Karpas-422 (cell line): Measurements from ENCODE around the gene ZNF292. TPM values are rescaled to one million over a fixed set of nuclear protein-coding genes. Genes with fewer than 3 reads are reported as not detected.
"Not testable (repeated sequence)": the region's sequence is repeated elsewhere in the genome, so short reads cannot be mapped to it uniquely, and the experiment has no call there.

ENCODE experiments used
- DNase-seq: peaks from one replicate; pipeline ENCODE4 v3.0.0-alpha.2; 2015
- H2AFZ ChIP-seq: fragments of 200-600 bp; sonication (generic); 2 replicates; pipeline ENCODE4 v1.6.1; 2014; ENCODE audit warnings: antibody characterized with exemption, low read length, mixed read lengths
- H3K27ac ChIP-seq: fragments of 200-600 bp; sonication (generic); 2 replicates; pipeline ENCODE4 v1.5.1; 2014; ENCODE audit warnings: mild to moderate bottlenecking, low read length, moderate library complexity
- H3K27me3 ChIP-seq: fragments of 200-600 bp; sonication (generic); 2 replicates; pipeline ENCODE4 v1.6.1; 2014; ENCODE audit warnings: low read length, mixed read lengths
- H3K36me3 ChIP-seq: fragments of 200-600 bp; sonication (generic); 2 replicates; pipeline ENCODE4 v1.6.1; 2014; ENCODE audit warnings: low read length, mixed read lengths; ENCODE audit not compliant: insufficient read depth
- H3K4me1 ChIP-seq: fragments of 200-600 bp; sonication (generic); 2 replicates; pipeline ENCODE4 v1.6.1; 2014; ENCODE audit warnings: mild to moderate bottlenecking, low read length, mixed read lengths
- H3K4me2 ChIP-seq: fragments of 200-600 bp; sonication (generic); 2 replicates; pipeline ENCODE4 v1.6.1; 2014; ENCODE audit warnings: low read length, low read depth, mild to moderate bottlenecking; ENCODE audit not compliant: poor library complexity, severe bottlenecking
- H3K4me3 ChIP-seq: fragments of 200-600 bp; sonication (generic); 2 replicates; pipeline ENCODE4 v1.5.1; 2014; ENCODE audit warnings: mild to moderate bottlenecking, antibody characterized with exemption, low read length, mixed read lengths
- H3K79me2 ChIP-seq: fragments of 200-600 bp; sonication (generic); 2 replicates; pipeline ENCODE4 v1.6.1; 2014; ENCODE audit warnings: mild to moderate bottlenecking, low read length, mixed read lengths
- H3K9ac ChIP-seq: fragments of 200-600 bp; sonication (generic); 2 replicates; pipeline ENCODE4 v1.6.0; 2014; ENCODE audit warnings: low read length
- H3K9me2 ChIP-seq: fragments of 200-600 bp; sonication (generic), shearing (Covaris generic); replicated peaks from 2 replicates; pipeline ENCODE4 v1.6.0; 2014; ENCODE audit warnings: mild to moderate bottlenecking, low read length, moderate library complexity; ENCODE audit not compliant: insufficient read depth
- H3K9me3 ChIP-seq: fragments of 300-700, 200-600 bp; sonication (generic); 2 replicates; pipeline ENCODE4 v1.6.1; 2014; ENCODE audit warnings: low read length, mixed read lengths
- H4K20me1 ChIP-seq: fragments of 200-600 bp; sonication (generic); 2 replicates; pipeline ENCODE4 v1.6.1; 2014; ENCODE audit warnings: mild to moderate bottlenecking, antibody characterized with exemption, low read length, low read depth; ENCODE audit not compliant: insufficient read depth
- total RNA-seq: library from RNA; depleted of rRNA; stranded (reverse); fragments of >200 nt; shearing (Covaris generic); gene quantifications from 2 replicates; pipeline ENCODE4 v1.2.3, GENCODE V29; 2014; ENCODE audit warnings: low replicate concordance

Gene ZNF292
- total RNA-seq, 1 experiment from 2014 or later: 62.8 TPM

DNA sequence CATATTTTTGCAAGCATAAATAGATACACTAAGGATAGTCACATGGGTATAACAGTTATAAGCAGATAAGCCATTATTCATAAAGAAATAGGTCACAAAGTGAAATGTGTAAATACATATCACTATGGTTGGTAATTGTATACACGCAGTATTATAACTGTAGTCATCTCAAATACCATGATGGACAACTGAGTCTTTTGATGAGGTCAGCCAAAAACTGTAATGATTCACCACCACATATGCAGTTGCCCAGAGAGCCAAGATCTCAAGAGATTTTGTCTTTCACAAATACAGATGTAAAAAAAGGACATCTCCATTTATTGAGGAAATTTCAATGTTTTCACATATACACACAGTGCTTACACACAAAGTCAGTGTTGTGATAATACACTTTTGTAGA, 28.3 kb downstream of the ZNF292 start:
- no peak overlapping the region for H3K4me3 ChIP-seq
- no peak overlapping the region for H3K4me2 ChIP-seq
- no peaks in the 10 kb centered on the region for H4K20me1 ChIP-seq
- DNase-seq: no peak
- H3K9me3 ChIP-seq: no peaks in the 10 kb centered on the region
- peaks cover 10% of the 10 kb centered on the region for H3K4me1 ChIP-seq
- H3K79me2 ChIP-seq: peaks cover 100% of the 10 kb centered on the region
- H3K9ac ChIP-seq: no peak overlapping the region
- H3K27me3 ChIP-seq: no peaks in the 10 kb centered on the region
- no peaks in the 10 kb centered on the region for H3K9me2 ChIP-seq
- no peak overlapping the region for H2AFZ ChIP-seq
- peaks cover 17% of the 10 kb centered on the region for H3K36me3 ChIP-seq
- H3K27ac ChIP-seq: no peak overlapping the region

DNA sequence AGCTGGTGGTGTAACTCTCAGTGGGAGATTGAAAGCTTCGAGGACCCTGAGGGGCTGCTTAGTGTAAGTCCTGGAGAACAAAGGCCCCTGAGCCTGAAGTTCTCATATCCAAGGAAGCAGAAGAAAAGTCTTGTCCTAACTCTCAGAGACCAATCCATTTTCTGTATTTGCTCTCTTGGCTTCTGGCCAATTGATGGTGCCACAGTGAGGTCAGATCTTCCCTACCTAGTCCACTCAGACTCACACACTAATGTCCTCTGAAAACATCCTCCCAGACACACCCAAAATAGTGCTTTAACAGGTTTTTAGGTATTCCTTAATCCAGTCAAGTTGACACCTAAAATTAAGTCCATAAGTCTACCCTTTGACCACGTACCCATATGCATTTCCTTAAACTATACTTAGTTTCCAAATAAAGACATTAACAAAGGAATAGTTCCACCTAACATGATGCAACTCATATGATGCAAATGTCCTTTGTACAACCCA, 29.4 kb downstream of the ZNF292 start:
- no peaks in the 10 kb centered on the region for H3K27me3 ChIP-seq
- H3K9ac ChIP-seq: no peak overlapping the region
- no peaks in the 10 kb centered on the region for H3K9me2 ChIP-seq
- no peaks in the 10 kb centered on the region for H4K20me1 ChIP-seq
- H3K36me3 ChIP-seq: peaks cover 14% of the 10 kb centered on the region
- H2AFZ ChIP-seq: no peak overlapping the region
- H3K79me2 ChIP-seq: peaks cover 99% of the 10 kb centered on the region
- peaks cover 8% of the 10 kb centered on the region for H3K4me1 ChIP-seq
- H3K27ac ChIP-seq: no peak overlapping the region
- H3K4me2 ChIP-seq: no peak overlapping the region
- H3K9me3 ChIP-seq: no peaks in the 10 kb centered on the region
- DNase-seq: no peak
- H3K4me3 ChIP-seq: no peak overlapping the region

DNA sequence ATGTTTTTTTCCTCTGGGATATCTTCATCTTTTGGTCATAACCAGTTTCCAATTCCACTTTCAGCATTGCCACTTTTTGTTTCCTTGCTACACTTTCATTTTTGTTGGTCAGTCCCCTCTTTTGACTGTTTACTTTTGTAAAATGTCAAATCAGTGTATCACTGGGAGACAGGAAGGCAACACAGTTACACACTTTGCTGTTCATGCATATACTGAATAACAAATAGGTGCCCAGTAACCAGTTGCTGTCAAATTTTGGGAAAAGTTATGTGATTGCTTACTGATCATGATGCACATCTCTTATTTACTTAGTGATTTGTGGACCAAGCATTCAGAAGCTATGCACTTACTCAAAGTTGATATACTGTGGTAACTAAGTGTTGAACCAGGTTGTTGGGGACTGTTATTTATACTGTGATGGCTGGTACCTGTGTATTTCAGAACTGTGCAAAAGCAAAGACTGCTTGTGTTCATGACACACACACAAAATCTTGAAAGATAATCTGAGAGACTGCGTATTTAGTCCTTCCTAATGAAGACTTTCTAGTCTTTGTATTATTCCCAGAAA, 41.0 kb downstream of the ZNF292 start:
- peaks cover 98% of the 10 kb centered on the region for H3K79me2 ChIP-seq
- H3K27ac ChIP-seq: no peak overlapping the region

DNA sequence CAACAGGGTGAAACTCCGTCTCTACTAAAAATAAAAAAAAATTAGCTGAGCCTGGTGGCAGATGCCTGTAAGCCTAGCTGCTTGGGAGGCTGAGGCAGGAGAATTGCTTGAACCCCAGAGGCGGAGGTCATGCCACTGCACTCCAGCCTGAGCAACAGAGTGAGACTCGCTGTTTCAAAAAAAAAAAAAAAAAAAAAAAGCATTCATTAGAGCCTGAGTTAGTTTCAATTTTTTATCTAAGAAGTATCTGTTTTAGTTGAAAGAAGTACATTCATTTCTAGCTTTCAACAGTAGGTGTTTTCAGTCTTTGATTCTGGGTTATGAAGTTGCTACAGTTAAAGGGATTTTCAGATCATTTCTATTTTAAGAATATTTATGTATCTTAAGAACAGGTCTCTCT, 42.2 kb downstream of the ZNF292 start:
- H3K9me2 ChIP-seq: no peaks in the 10 kb centered on the region
- no peak overlapping the region for H3K9ac ChIP-seq
- no peaks in the 10 kb centered on the region for H3K9me3 ChIP-seq
- peaks cover 98% of the 10 kb centered on the region for H3K79me2 ChIP-seq
- peaks cover 4% of the 10 kb centered on the region; the same call in 1 of the 2 replicates for H3K36me3 ChIP-seq
- H3K27me3 ChIP-seq: no peaks in the 10 kb centered on the region
- no peak overlapping the region for H3K4me3 ChIP-seq
- no peaks in the 10 kb centered on the region for H4K20me1 ChIP-seq
- DNase-seq: no peak
- H3K27ac ChIP-seq: no peak overlapping the region
- H2AFZ ChIP-seq: no peak overlapping the region
- H3K4me1 ChIP-seq: peaks cover 53% of the 10 kb centered on the region
- no peak overlapping the region for H3K4me2 ChIP-seq

More for the DNA sequence above, 41.0 kb downstream of the ZNF292 start:
- no peak overlapping the region for H3K4me2 ChIP-seq
- H2AFZ ChIP-seq: no peak overlapping the region
- H3K9me2 ChIP-seq: no peaks in the 10 kb centered on the region
- H4K20me1 ChIP-seq: no peaks in the 10 kb centered on the region
- H3K9me3 ChIP-seq: no peaks in the 10 kb centered on the region
- H3K27me3 ChIP-seq: no peaks in the 10 kb centered on the region
- H3K4me3 ChIP-seq: no peak overlapping the region
- peaks cover 53% of the 10 kb centered on the region for H3K4me1 ChIP-seq
- peaks cover 4% of the 10 kb centered on the region; the same call in 1 of the 2 replicates for H3K36me3 ChIP-seq
- no peak for DNase-seq
- H3K9ac ChIP-seq: no peak overlapping the region

DNA sequence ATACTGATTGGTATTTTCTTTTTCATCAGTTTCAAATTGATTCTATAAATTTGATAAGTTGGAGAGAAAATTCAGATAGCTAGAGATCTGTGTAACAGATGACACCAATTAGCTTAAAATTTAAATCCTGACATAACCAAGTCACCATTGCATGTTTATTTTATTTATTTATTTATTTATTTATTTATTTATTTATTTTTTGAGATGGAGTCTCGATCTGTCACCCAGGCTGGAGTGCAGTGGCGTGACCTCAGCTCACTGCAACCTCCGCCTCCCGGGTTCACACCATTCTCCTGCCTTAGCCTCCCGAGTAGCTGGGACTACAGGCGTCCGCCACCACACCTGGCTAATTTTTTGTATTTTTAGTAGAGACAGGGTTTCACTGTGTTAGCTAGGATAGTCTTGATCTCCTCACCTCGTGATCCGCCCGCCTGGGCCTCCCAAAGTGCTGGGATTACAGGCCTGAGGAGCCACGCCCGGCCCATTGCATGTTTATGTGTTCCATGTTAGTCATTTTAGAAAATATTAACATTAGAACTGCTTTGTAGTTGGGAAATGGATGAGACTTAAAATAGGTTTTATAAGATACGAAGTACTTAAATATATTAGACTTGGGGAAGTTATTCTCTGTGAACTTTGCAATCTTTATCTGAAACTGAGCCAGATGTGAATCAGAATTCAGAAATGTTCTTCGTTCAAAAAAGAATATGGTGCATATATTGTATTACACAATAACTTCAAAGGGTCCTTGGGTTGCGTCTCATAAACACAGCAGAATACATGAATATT, 42.9 kb downstream of the ZNF292 start:
- H4K20me1 ChIP-seq, DNase-seq, H3K9me2 ChIP-seq, H3K9me3 ChIP-seq, H3K4me2 ChIP-seq, H3K27me3 ChIP-seq, H3K4me3 ChIP-seq, H3K9ac ChIP-seq, H3K36me3 ChIP-seq, H3K27ac ChIP-seq, H2AFZ ChIP-seq: not testable (repeated sequence)
- H3K4me1 ChIP-seq: peaks cover 47% of the 10 kb centered on the region
- peaks cover 98% of the 10 kb centered on the region for H3K79me2 ChIP-seq

DNA sequence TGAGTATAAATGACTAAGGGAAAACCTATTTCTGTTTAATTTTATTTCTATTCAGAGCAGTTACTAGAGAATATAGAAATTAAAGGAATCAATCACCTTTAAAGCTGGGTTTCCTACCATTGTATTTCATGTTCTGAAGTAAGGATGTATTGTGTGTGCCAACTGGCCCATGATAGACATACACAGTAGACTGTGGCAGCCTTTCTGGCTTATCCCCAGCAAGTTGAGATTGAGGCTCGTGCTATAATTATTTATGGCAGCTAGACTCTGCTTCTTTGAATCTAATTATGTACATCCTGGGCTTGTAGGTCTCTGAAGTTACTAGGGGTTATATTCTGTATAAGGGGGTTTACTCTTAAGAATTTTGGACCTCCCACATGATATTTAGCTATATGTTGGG, 44.4 kb downstream of the ZNF292 start:
- Histone ChIP-seq H3K27ac (peak overlapping the region; percentile 57; the same call in 1 of the 2 replicates), H4K20me1 (no peaks in the 10 kb centered on the region), H3K9me3 (no peaks in the 10 kb centered on the region), H3K4me2 (no peak overlapping the region), H3K9ac (no peak overlapping the region), H3K4me3 (no peak overlapping the region), H3K27me3 (no peaks in the 10 kb centered on the region), H3K4me1 (peaks cover 33% of the 10 kb centered on the region), H3K9me2 (no peaks in the 10 kb centered on the region), H3K36me3 (peaks cover 4% of the 10 kb centered on the region; the same call in 1 of the 2 replicates), H3K79me2 (peaks cover 98% of the 10 kb centered on the region), H2AFZ (no peak overlapping the region)
- DNase-seq: no peak

DNA sequence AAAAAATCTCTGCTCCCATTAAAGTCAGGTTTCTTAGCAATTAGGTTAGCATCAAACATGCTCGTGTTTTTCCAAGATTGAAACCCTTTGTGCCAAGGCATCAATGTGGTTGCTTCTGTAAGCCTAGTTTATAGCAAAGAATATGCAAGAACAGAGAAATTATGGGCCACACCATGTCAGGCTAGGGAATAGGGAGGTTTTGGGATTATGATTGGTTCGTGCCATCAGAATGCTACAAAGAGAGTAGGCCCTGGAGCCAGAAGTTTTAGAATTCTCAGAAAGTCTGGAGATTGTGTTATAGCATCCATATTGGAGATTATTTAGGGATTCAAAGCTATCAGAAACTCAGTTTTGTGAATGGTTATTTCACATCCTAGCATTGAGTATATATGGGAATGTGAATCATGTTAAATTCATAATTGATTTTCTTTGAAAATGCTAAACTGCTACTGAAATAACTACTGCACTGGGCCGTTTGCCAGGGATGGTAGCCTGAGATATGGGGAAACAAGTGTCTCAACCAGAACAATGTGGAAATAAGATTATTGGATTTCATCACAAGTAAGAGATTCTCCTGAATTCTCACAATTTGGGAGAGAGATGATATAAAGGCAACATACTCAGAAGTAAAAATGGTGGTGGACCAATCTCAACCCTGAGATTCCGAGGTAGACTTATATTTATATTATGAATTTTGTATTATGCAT, 45.3 kb downstream of the ZNF292 start:
- Histone ChIP-seq H3K27me3 (no peaks in the 10 kb centered on the region), H3K27ac (no peak overlapping the region; the same call in 1 of the 2 replicates), H3K4me2 (no peak overlapping the region), H3K4me3 (no peak overlapping the region), H3K36me3 (peaks cover 5% of the 10 kb centered on the region), H3K9me3 (no peaks in the 10 kb centered on the region), H4K20me1 (no peaks in the 10 kb centered on the region), H3K79me2 (peaks cover 99% of the 10 kb centered on the region), H3K4me1 (peaks cover 33% of the 10 kb centered on the region), H3K9ac (no peak overlapping the region), H3K9me2 (no peaks in the 10 kb centered on the region), H2AFZ (no peak overlapping the region)
- no peak for DNase-seq

DNA sequence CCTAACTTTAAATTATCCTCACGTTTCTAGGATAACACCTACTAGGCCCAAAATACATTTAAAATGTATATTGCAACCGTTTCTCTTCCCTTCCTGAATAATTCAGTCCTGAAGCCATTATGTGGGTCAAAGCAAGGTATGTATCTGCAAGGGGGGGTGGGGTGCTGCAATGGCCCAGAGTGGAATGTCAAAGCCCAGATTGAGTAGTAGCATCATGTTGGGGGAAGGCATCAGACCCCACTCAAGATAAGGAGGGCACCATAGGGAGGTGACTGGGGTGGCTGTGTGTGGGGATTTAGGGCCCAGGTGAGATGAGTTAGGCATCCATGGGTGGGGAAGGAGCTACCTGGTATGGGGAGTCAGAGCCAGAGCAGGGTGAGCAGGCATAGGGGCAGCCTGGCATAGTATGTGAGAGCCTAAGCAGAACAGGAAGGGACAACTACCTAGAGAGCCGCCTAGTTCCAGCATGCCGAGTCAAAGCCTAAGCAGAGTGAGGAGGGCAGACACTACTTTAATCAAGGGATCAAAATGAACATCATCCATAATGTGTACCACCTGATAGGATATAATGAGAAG, 48.2 kb downstream of the ZNF292 start:
- H3K9ac ChIP-seq: no peak overlapping the region
- H4K20me1 ChIP-seq: no peaks in the 10 kb centered on the region
- no peaks in the 10 kb centered on the region for H3K27me3 ChIP-seq
- no peaks in the 10 kb centered on the region for H3K9me3 ChIP-seq
- DNase-seq: no peak
- H3K27ac ChIP-seq: no peak overlapping the region
- no peak overlapping the region for H3K4me2 ChIP-seq
- H2AFZ ChIP-seq: no peak overlapping the region
- peaks cover 100% of the 10 kb centered on the region for H3K79me2 ChIP-seq
- H3K9me2 ChIP-seq: 0 out of 2 replicates have a peak, but pooled peaks cover 4% of the 10 kb centered on the region
- H3K36me3 ChIP-seq: peaks cover 8% of the 10 kb centered on the region
- H3K4me1 ChIP-seq: peaks cover 41% of the 10 kb centered on the region
- no peak overlapping the region for H3K4me3 ChIP-seq
